HepG2 (cell line): ENCODE data around the gene SLU7. TPM values are rescaled to one million over a fixed set of nuclear protein-coding genes. Genes with fewer than 3 reads are reported as not detected.

Source experiments
- DBP ChIP-seq: sonication (generic); formaldehyde crosslinking; IDR thresholded peaks from 2 replicates; pipeline ENCODE4 v1.4.0; 2020; ENCODE audit warnings: missing genetic modification reagents; ENCODE audit errors: not compliant biosample characterization
- EEA1 ChIP-seq: sonication (generic); formaldehyde crosslinking; IDR thresholded peaks from 2 replicates; pipeline ENCODE4 v1.5.1; 2020; ENCODE audit warnings: mild to moderate bottlenecking, missing genetic modification reagents, borderline replicate concordance
- FOXO4 ChIP-seq: sonication (generic); formaldehyde crosslinking; conservative IDR thresholded peaks from 2 replicates; pipeline ENCODE4 v1.8.1; 2023; ENCODE audit warnings: missing genetic modification reagents
- HINFP ChIP-seq: sonication (generic); formaldehyde crosslinking; IDR thresholded peaks from 2 replicates; pipeline ENCODE4 v1.4.0; 2020; ENCODE audit warnings: low read depth, mild to moderate bottlenecking, missing genetic modification reagents
- PLSCR1 ChIP-seq: sonication (generic); formaldehyde crosslinking; IDR thresholded peaks from 2 replicates; pipeline ENCODE4 v1.5.0; 2020; ENCODE audit warnings: missing genetic modification reagents, mild to moderate bottlenecking, borderline replicate concordance
- SIN3B ChIP-seq: fragments of 150-350 bp; IDR thresholded peaks from 2 replicates; pipeline ENCODE4 v1.6.1; 2014; ENCODE audit warnings: low read length
- SRSF1 ChIP-seq: fragments of 200-400 bp; formaldehyde crosslinking; optimal IDR thresholded peaks from 2 replicates; pipeline ENCODE3; 2017; ENCODE audit warnings: mild to moderate bottlenecking, low read depth, low read length, moderate library complexity
- YY1 ChIP-seq: IDR thresholded peaks from 2 replicates; pipeline ENCODE4 v1.6.1; 2011; ENCODE audit warnings: low read length, low read depth, moderate library complexity, mild to moderate bottlenecking; ENCODE audit not compliant: insufficient read depth, insufficient replicate concordance
- ZHX2 ChIP-seq, 2 experiments: sonication (generic) in 1 of 2; formaldehyde crosslinking in 1 of 2; IDR thresholded peaks; 2 replicates each; pipeline versions ENCODE4 v1.6.1 to v1.9.0; 2014 to 2022; ENCODE audit warnings: antibody characterized with exemption in 1 of 2, borderline replicate concordance in 1 of 2, inconsistent platforms in 1 of 2, low read depth in 1 of 2, missing genetic modification reagents in 1 of 2
- ZNF431 ChIP-seq: sonication (generic); formaldehyde crosslinking; IDR thresholded peaks from 2 replicates; pipeline ENCODE4 v1.9.0; 2022; ENCODE audit warnings: missing genetic modification reagents, low read depth, mild to moderate bottlenecking, borderline replicate concordance
- ZNF496 ChIP-seq: sonication (generic); formaldehyde crosslinking; IDR thresholded peaks from 2 replicates; pipeline ENCODE4 v1.8.1; 2023; ENCODE audit warnings: mild to moderate bottlenecking, moderate library complexity, missing genetic modification reagents; ENCODE audit not compliant: insufficient replicate concordance
- ZNF577 ChIP-seq: sonication (generic); formaldehyde crosslinking; IDR thresholded peaks from 2 replicates; pipeline ENCODE4 v1.4.0; 2020; ENCODE audit warnings: mild to moderate bottlenecking, low read depth, missing genetic modification reagents, borderline replicate concordance
- polyA plus RNA-seq, 8 experiments: library from polyadenylated mRNA; depleted of rRNA in 3 of 8; stranded (reverse) in 7 of 8; unstranded in 1 of 8; fragments of >200 nt; fragmentation: Illumina TruSeq in 4 of 8; extraction: Trizol in 4 of 8; gene quantifications; 2 replicates each; pipeline versions ENCODE4 v1.2.1 to v1.2.3, GENCODE V29; 2011 to 2016; ENCODE audit warnings: low read depth in 4 of 8, missing spikeins in 1 of 8, mixed read lengths in 1 of 8; ENCODE audit not compliant: insufficient read depth in 1 of 8
- total RNA-seq, 5 experiments: library from RNA; depleted of rRNA; stranded (reverse); fragments of >200 nt; fragmentation: Illumina TruSeq; extraction: Trizol; gene quantifications; 2 replicates each; pipeline ENCODE4 v1.2.3, GENCODE V29; 2016; ENCODE audit warnings: low read depth in 1 of 5

SLU7 gene
- total and polyA plus RNA-seq, 2 of the 13 experiments (the other 11 are each of a cell fraction or from before 2014, with no cell fraction given) = 24.0 to 39.2 TPM

- TF ChIP-seq SRSF1 = peak; percentile 49
- no peak for TF ChIP-seq HINFP (CRISPR knock-in tag)
- no peak for TF ChIP-seq ZHX2 (IDR thresholded peaks at IDR 0.05; ENCODE audit: low read depth)
- TF ChIP-seq ZHX2 (CRISPR knock-in tag; IDR thresholded peaks at IDR 0.05; ENCODE audit: borderline replicate concordance) = no peak; the same call in 1 of the 2 replicates
- TF ChIP-seq SIN3B = no peak
- peak; percentile 76; the same call in 1 of the 2 replicates for TF ChIP-seq ZNF431 (CRISPR knock-in tag)
- no peak for TF ChIP-seq DBP (CRISPR knock-in tag)
- no peak for TF ChIP-seq ZNF577 (CRISPR knock-in tag)
- no peak for TF ChIP-seq EEA1
- TF ChIP-seq ZNF496 (CRISPR knock-in tag) = no peak
- TF ChIP-seq FOXO4 (CRISPR knock-in tag) = no peak
- no peak; the same call in 1 of the 2 replicates for TF ChIP-seq PLSCR1 (CRISPR knock-in tag)
- peak; percentile 45 for TF ChIP-seq YY1
These were observed 19.2 kb downstream of the SLU7 start, which contains the start of gene FAM200C (continued) for GRCh38 chr5:160399402-160400353.
